Measurements from ENCODE around the gene ZNF485. TPM values are rescaled to one million over a fixed set of nuclear protein-coding genes. Genes with fewer than 3 reads are reported as not detected.
A peak's percentile ranks its signal among the peaks of the same experiment; 100 is the strongest.

ZNF485 gene
- total RNA-seq, 4 donors from 2014 or later, result 1.1 to 10.9 (median 5.0) TPM

DNA sequence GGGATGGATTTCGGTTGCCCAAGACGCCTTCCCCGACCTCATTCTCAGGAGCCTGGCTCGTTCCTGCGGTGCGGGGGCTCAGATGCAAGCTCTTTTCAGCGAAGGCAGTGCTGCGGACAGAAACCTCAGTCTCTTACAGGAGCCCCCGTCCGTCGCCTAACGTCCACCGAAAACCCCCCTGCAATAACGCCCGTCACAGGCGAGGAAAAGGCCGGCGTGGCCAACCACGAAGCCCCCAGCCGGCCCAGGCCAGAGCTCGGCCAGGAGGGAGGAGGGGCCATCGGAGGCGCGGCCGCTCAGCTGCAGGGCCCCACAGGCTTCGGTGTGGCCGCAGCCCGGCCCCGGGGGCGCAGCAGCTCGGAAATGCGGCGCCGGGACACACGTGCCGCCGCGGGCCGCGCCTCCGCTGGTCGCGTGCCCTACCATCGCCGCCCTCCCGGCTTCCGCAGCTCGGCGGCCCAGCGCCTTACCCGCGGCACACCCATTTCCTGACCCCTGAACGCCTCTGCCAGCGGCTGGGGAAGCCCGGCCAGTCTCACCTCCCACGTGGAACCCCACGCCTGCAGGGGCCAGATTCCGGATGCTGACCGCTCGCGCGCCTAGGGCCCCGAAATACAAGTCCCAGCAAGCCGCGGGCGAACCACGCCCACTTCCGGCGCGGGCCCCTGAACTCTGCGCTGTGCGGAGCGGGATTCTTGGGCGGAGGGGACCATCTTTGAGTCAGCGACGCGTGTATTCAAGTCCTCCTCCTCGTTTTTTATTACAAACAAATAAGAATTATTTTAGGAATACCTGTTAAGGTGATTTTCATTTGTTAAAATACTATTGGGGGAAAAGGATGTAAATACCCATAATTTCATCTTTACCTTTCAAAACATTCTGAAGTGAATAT lies 32.0 kb upstream of the ZNF485 start, which contains the start of gene ZNF239:
Gene ZNF239, minus strand, starts transcription at position 616 of the 892 bp plus-strand sequence. CDS start 16,537 bp downstream, outside the sequence.
- DNase-seq, result peak; percentile 56
- intact Hi-C loops (cut with DNase I), result no loop called here

DNA sequence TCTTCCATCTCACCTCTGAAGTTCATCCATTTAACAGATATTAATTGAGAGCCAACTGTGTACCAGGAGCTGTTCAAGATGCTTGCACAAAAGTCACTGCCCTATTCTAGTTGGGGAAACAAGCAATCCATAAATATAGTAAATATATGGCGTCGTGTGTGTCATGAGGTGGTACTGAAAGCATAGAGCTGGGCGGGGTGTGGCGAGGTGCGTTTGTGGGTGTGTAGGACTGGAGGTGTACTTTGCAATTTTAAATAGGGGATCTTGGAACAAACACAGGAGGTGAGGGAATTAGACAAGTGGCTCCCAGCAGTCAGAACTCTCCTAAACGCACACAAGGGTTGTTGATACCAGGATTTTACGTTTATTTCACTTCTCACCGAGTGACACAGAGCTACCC lies 31.3 kb upstream of the ZNF485 start:
- WGBS, 2 donors, result 86 to 87% methylated on average over 8 of the region's 8 CpGs
- intact Hi-C loops (cut with DNase I), result no loop called here
- DNase-seq, result no peak
- H3K4me1 ChIP-seq, result peaks cover 4 to 24% (median 7%) of the 10 kb centered on the region in 3 donors
- H3K27ac ChIP-seq, result peak overlapping the region in 2 of 4 donors; percentile 70 to 81
- TF ChIP-seq, protein P1, sequence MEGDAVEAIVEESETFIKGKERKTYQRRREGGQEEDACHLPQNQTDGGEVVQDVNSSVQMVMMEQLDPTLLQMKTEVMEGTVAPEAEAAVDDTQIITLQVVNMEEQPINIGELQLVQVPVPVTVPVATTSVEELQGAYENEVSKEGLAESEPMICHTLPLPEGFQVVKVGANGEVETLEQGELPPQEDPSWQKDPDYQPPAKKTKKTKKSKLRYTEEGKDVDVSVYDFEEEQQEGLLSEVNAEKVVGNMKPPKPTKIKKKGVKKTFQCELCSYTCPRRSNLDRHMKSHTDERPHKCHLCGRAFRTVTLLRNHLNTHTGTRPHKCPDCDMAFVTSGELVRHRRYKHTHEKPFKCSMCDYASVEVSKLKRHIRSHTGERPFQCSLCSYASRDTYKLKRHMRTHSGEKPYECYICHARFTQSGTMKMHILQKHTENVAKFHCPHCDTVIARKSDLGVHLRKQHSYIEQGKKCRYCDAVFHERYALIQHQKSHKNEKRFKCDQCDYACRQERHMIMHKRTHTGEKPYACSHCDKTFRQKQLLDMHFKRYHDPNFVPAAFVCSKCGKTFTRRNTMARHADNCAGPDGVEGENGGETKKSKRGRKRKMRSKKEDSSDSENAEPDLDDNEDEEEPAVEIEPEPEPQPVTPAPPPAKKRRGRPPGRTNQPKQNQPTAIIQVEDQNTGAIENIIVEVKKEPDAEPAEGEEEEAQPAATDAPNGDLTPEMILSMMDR (IDR thresholded peaks at IDR 0.05), result no peak
- TF ChIP-seq POLR2A (IDR thresholded peaks at IDR 0.05), result no peak
- peaks cover 0 to 19% (median 0%) of the 10 kb centered on the region in 4 donors for H3K27me3 ChIP-seq
- no peaks in the 10 kb centered on the region for H3K9me3 ChIP-seq
- no peaks in the 10 kb centered on the region for H3K36me3 ChIP-seq
- H3K4me3 ChIP-seq, result peak overlapping the region in 3 of 4 donors; percentile 53 to 86 (median 65)

More for the DNA sequence above, 32.0 kb upstream of the ZNF485 start, which contains the start of gene ZNF239:
- Histone ChIP-seq H3K4me1 (peaks cover 4 to 24% (median 7%) of the 10 kb centered on the region in 3 donors), H3K9me3 (no peaks in the 10 kb centered on the region), H3K27ac (peak within 1 kb of the TSS; percentile 26 to 81 (median 66)), H3K36me3 (no peaks in the 10 kb centered on the region), H3K4me3 (peak within 1 kb of the TSS; percentile 45 to 86 (median 59)), H3K27me3 (peaks cover 0 to 19% (median 0%) of the 10 kb centered on the region in 4 donors)
- WGBS, 2 donors, result 7 to 8% methylated on average over 5 to 32 of the region's 78 CpGs
- no peak for TF ChIP-seq POLR2A (IDR thresholded peaks at IDR 0.05)
- TF ChIP-seq, protein P1 (IDR thresholded peaks at IDR 0.05), result peak in 1 of 6 experiments; percentile 5

DNA sequence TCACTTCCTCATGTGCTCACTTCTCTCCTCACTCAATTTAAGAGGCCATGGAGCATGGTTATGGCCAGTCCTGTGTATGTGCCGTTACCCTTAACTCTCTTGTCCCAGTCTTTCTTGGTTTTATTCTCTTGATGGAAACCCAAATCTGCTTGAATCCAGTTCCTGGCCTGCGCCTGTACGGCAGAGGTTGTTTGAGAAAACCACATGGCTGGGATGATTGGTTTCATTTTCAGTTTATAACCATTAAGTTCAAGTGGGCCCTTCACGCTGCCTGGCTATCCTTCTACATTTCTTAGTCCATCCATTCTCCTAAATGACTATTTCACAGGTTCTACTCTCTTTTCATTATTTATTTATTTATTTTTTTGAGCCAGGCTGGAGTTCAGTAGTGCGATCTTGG lies 30.2 kb upstream of the ZNF485 start:
- no peak overlapping the region for H3K4me3 ChIP-seq
- H3K27me3 ChIP-seq, result peaks cover 0 to 19% (median 0%) of the 10 kb centered on the region in 4 donors
- 88 to 96% methylated on average over 5 of the region's 5 CpGs for WGBS, 2 donors
- intact Hi-C loops (cut with DNase I), result no loop called here
- no peak for TF ChIP-seq POLR2A (IDR thresholded peaks at IDR 0.05)
- TF ChIP-seq, protein P1 (IDR thresholded peaks at IDR 0.05), result no peak
- no peak overlapping the region for H3K27ac ChIP-seq
- H3K36me3 ChIP-seq, result no peaks in the 10 kb centered on the region
- DNase-seq, result no peak
- peaks cover 4 to 24% (median 7%) of the 10 kb centered on the region in 3 donors for H3K4me1 ChIP-seq
- H3K9me3 ChIP-seq, result no peaks in the 10 kb centered on the region

DNA sequence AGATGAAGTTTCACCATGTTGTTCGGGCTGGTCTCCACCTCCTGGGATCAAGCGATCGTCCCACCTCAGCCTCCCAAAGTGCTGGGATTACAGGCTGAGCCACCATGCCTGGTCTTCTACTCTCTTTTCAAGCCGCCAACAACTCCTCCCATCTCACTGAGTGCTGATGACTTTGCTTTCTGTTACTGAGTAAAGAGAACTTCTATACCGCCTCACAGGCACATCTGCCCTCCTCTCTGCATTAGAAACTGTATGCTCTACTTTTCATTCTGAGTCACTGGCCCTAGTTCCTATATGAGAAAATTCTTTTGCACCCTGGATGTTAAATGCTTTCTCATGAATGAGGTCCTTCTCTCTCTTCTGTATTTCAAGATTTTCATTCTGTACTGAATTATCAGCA lies 29.7 kb upstream of the ZNF485 start:
- Histone ChIP-seq H3K9me3 (no peaks in the 10 kb centered on the region), H3K4me3 (no peak overlapping the region), H3K27ac (no peak overlapping the region), H3K36me3 (no peaks in the 10 kb centered on the region), H3K4me1 (peaks cover 4 to 24% (median 7%) of the 10 kb centered on the region in 3 donors), H3K27me3 (peaks cover 0 to 19% (median 0%) of the 10 kb centered on the region in 4 donors)
- TF ChIP-seq, protein P1 (IDR thresholded peaks at IDR 0.05), result no peak
- no peak for TF ChIP-seq POLR2A (IDR thresholded peaks at IDR 0.05)
- intact Hi-C loops (cut with DNase I), result no loop called here
- DNase-seq, result no peak
- WGBS, 2 donors, result 92 to 96% methylated on average over 4 to 5 of the region's 5 CpGs

DNA sequence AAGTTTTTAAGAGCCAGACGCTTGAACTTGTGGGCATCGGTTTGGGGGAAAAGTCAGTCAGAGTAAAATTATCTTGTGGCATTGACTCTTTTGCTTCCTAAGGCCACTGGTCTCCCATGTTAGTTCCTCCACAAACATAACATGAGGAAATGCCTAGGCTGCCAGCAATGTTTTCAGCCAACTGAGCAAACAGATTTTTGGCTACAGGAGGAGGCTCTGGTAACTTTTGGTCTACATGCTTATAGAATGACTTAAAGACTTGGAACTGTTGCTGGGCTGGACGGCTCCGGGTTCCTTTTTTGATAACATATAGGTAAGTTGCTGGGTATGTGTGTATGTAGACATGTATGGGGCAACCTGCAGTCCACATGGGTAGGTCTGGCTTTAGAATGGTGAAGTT lies 22.2 kb upstream of the ZNF485 start:
- TF ChIP-seq POLR2A (IDR thresholded peaks at IDR 0.05), result no peak
- TF ChIP-seq, protein P1 (IDR thresholded peaks at IDR 0.05), result no peak
- Histone ChIP-seq H3K4me1 (no peaks in the 10 kb centered on the region), H3K4me3 (no peak overlapping the region), H3K27ac (no peak overlapping the region), H3K27me3 (peaks cover 0 to 26% (median 0%) of the 10 kb centered on the region in 4 donors), H3K9me3 (no peaks in the 10 kb centered on the region), H3K36me3 (no peaks in the 10 kb centered on the region)
- DNase-seq, result no peak
- WGBS, 2 donors, result 72 to 89% methylated on average over 4 of the region's 4 CpGs
- intact Hi-C loops (cut with DNase I), result no loop called here

Data from esophagus squamous epithelium (tissue), 5 donors.